GM15510 (cell line): Measurements from ENCODE around the gene TBX18.

Experiments
- POLR2A ChIP-seq: IDR thresholded peaks from 3 replicates; pipeline ENCODE4 v1.6.1; 2011; ENCODE audit warnings: borderline replicate concordance; ENCODE audit not compliant: insufficient read length; ENCODE audit errors: extremely low read depth

TBX18 gene

GRCh38 chr6:84766799-84767525, 2.6 kb upstream of the TBX18 start:
- no peak for TF ChIP-seq POLR2A

- TF ChIP-seq POLR2A = no peak
Measured at GRCh38 chr6:84766118-84766798, 1.9 kb upstream of the TBX18 start.

GRCh38 chr6:84763886-84764331, 489 bp downstream of the TBX18 start:
- TF ChIP-seq POLR2A = no peak

GRCh38 chr6:84763003-84763885, 1.2 kb downstream of the TBX18 start:
- no peak for TF ChIP-seq POLR2A

GRCh38 chr6:84762220-84763002, 2.0 kb downstream of the TBX18 start:
- no peak for TF ChIP-seq POLR2A

GRCh38 chr6:84758486-84758885, 5.9 kb downstream of the TBX18 start:
- no peak for TF ChIP-seq POLR2A

- TF ChIP-seq POLR2A = no peak
Measured at GRCh38 chr6:84756877-84757276, 7.5 kb downstream of the TBX18 start.

GRCh38 chr6:84756466-84756865, 7.9 kb downstream of the TBX18 start:
- no peak for TF ChIP-seq POLR2A

GRCh38 chr6:84753173-84753572, 11.2 kb downstream of the TBX18 start:
- TF ChIP-seq POLR2A = no peak

GRCh38 chr6:84752118-84752850, 12.1 kb downstream of the TBX18 start:
- no peak for TF ChIP-seq POLR2A

- no peak for TF ChIP-seq POLR2A
Measured at GRCh38 chr6:84749181-84749580, 15.2 kb downstream of the TBX18 start.

GRCh38 chr6:84748376-84748775, 16.0 kb downstream of the TBX18 start:
- TF ChIP-seq POLR2A = no peak

- no peak for TF ChIP-seq POLR2A
Measured at GRCh38 chr6:84743616-84744015, 20.8 kb downstream of the TBX18 start.

- TF ChIP-seq POLR2A = no peak
Measured at GRCh38 chr6:84740385-84740784, 24.0 kb downstream of the TBX18 start.
